Embryonic facial prominence (tissue), 1 donor: ENCODE results near the gene CASP12.
"Not testable (repeated sequence)": the region's sequence is repeated elsewhere in the genome, so short reads cannot be mapped to it uniquely, and the experiment has no call there.

ENCODE experiments used
- DNase-seq: peaks from one replicate; pipeline ENCODE4 v3.0.0-alpha.2; 2016; ENCODE audit errors: extremely low spot score

CASP12 gene

DNA sequence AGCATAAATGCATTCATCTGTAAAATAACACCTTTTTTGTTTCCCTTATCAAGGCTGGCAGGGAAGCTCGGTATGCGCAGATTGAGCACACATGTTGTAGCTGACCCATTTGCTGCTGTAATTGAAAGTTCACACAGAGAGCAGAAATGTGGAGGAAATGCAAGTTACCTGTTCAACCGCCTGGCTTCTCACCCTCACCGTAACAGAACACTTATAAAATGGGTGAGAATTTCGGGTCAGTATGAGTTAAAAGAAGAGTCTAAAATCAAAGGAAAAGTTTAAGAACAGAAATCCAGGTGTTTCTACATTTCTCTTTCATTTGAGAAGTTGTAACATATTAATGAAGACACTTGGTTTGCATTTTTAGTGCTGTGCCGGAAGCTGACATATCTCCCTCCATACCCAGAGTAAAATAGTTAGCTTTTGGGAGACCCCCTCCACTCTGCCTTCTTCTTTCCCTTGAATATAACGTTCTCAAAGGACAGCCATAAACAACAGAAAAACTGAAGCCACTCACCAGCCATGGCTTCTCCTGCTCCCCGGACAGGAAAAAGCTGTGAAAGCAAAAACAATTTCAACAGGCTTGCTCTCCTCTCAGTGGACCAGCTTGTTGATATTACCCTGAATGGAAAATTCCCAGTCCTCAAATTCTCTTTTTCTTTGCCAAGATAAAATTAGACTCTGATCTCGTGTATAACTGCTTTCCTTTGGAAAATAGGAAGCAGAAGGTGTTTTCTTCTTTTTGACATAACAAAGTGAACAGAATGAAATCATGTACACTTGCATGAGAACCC is at the start of gene CASP12:
Gene CASP12, minus strand, starts transcription at position 570 of the 794 bp plus-strand sequence.
- DNase-seq = no peak

DNA sequence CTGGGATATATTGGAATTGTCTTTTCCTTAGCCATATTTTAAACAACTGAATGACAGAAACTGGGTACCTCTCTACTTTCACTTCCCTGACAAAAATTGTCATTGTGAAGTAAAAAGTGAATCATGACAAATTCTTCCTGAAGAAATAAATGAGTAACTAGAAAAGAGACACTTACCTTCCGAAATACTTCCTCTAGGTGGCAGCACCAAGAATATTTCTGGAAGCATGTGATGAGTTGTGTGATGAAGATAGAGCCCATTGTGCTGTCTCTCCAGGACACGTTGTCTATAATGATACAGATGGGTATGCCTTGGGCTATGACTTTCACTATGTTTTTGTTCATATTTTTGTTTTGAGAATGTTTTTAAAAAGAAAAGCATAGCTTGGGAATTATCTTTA is 48.6 kb upstream of the CASP12 start:
- no peak for DNase-seq

DNA sequence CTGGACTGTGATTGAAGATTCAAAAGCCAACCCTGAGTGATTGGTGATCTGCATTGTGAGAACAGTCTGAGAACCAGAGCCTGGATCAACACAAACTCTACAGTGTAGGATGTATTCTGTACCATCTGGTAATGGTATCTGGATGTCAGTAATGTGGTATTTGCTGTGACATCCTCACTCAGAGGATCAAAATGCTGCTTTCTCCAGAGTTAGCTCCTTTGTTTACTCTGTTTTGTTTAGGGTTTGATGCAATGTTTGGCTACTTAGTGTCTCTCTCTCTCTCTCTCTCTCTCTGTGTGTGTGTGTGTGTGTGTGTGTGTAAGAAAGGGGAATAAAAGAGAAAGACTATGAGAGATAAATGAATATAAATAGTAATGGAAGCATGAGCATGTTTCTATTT is 45.8 kb upstream of the CASP12 start:
- DNase-seq = no peak

DNA sequence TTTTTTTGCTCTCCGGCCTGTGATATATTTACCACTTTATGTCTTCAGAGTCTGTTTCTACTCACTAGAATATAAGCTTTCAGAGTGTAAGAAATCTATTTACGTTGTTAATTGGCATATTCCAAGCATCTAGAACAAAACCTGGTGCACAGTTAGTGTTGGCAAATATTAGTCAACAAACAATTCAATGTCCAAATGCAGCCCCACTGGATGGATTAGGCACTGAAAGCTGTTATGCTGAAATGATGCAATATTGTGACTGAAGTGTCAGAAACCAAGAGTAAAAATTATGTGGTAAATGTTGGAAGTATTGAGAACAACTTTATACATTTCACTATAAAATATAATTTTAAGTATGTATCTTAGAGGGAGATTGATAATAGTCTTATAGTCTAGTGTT is 45.3 kb upstream of the CASP12 start:
- no peak for DNase-seq

DNA sequence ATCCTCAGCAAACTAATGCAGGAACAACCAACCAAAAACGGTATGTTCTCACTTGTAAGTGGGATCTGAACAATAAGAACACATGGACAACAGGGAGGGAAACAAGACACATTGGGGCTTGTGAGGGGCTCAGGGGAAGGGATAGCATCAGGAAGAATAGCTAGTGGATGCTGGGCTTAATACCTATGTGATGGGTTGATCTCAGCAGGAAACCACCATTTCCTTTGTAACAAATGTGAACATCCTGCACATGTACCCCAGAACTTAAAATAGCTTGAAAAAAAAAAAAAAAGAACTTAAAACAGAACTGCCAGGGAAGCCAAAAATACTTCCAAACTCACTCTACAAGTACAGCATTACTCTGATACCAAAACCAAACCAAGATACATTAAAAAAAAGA is 36.3 kb upstream of the CASP12 start:
- DNase-seq = no peak

DNA sequence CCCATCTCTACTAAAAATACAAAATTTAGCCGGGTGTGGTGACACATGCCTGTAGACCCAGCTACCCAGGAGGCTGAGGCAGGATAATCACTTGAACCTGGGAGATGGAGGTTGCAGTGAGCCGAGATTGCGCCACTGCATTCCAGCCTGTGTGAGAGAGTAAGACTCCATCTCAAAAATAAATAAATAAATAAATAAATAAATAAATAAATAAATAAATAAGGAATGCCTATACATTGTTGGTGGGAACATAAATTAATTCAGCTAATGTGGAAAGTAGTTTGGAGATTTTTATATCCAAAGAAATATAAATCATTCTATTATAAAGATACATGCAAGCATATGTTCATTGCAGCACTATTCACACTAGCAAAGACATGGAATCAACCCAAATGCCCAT is 35.8 kb upstream of the CASP12 start:
- not testable (repeated sequence) for DNase-seq

DNA sequence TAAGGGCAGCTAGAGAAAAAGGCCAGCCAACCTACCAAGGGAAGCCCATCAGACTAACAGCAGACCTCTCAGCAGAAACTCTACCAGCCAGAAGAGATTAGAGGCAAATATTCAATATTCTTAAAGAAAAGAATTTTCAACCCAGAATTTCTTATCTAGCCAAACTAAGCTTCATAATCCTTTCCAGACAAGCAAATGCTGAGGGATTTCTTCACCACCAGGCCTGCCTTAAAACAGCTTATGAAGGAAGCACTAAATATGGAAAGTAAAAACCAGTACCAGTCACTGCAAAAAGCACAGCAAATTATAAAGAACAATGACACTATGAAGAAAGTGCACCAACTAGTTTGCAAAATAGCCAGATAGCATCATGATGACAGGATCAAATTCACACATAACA is 30.6 kb upstream of the CASP12 start:
- no peak for DNase-seq

DNA sequence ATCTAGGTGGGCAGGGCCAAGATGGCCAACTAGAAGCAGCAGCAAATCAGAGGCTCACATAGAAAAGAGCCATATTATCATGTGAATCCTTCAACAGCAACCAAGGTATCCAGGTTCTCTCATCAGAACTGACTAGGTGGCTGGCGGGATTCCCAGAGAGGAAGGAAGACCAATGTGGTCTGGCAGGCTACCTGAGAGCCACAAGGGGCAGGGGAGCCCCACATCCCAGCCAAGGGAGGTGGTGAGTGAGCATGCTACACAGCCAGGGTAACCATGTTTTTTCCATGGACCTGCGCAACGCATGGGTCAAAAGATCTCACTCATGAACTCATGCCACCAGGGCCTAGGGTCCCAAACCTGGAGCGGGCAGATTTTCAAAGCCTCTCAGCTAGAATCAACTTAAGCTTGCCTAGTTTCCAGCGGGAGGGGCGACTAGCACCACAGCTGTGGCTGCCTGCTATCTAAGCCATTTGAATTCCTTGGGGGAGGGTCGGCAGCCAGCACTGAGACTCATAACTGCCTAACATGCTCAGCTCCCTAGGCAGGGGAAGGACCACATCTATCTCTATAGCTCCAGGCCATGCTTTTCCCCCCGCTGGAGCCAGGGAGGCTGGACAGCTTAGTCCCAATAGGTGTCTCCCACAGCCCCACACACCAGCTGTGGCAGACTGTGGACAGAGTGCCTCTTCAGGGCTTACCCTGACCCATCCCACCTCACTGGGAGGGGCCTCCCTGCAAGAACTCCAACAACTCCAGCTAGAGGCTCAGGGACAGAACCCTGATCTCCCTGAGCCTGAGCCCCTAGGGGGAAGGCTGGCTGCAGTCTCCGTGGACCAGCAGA is 28.7 kb upstream of the CASP12 start:
- no peak for DNase-seq

DNA sequence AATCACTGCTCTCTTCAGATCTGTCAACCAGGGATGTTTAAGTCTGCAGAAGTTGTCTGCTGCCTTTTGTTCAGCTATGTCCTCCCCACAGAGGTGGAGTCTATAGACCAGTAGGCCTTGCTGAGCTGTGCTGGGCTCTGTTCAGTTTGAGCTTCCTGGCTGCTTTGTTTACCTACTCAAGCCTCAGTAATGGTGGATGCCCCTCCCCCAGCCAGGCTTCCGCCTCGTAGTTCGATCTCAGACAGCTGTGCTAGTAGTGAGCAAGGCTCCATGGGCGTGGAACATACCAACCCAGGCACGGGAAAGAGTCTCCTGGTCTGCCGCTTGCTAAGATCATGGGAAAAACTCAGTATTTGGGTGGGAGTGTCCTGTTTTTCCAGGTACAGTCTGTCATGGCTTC is 27.6 kb upstream of the CASP12 start:
- DNase-seq = no peak

DNA sequence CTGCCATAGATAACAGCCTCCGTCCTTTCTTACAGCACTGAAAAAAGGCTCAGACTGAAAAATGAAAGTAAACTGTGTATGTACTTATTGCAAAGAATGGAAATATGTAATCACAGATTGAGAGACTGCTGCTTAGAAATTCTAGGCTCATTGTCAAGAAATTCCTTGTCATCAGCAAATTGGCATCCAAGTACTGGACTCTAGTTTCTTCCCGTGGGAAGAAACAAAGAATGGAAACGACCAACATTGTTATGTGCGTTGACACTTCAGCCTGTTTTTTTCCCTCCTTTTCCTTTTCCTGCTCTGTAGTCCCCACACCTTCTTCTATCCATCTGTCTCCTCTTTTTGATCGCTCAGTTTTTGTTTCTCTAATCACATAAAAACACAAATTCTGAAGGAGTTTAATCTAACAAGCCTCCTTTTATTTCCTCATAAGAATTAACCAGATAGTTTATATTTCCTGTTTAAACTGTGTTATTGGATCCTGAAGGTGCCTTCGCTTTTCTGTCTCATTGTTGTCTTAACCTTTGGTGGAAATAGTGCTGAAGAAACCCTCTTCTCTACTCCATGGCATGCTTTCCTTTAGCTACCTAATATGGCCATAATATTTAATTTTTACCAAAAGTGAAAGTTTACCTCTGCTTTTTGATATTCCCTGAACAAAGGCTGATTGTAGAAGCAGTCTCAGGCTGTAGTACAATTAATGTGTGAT is 20.0 kb upstream of the CASP12 start:
- no peak for DNase-seq

DNA sequence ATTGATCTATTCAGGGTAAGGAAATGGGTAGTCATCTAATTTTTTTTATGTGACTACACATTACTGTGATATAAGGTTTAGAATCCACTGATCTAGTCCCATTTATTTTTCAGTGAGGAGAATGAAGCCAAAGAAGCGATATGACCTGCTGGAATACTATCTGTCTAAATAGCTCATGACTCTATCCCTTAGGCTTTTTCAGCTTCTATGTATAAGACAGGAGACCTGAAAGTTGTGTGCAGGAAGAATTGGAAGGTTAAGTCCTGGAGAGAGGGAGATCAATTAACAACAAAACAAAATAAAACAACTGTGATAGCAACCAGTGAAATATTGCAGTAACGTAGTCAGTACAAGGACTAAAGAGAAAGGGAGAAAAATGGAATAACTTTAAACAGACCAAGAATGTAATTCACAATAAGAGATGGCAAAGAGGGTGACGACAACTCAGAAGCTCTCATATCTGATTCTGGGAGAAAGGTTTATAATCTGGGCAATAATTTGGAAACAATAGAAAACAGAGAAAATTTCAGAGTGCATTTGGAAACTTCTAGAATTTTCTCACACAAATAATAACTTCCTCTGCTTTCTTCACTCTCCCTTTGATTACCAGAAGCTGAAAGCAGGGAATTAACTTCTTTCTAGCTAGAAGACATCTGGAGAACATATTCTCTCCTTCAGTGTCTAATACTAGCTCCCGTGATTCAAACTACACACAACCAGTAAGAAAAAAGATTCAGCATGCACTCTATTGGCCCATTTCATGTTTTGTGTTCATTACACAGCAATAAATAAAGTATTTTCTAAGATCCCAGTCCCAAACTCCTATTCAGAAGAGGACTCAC is 19.2 kb upstream of the CASP12 start:
- DNase-seq = no peak

DNA sequence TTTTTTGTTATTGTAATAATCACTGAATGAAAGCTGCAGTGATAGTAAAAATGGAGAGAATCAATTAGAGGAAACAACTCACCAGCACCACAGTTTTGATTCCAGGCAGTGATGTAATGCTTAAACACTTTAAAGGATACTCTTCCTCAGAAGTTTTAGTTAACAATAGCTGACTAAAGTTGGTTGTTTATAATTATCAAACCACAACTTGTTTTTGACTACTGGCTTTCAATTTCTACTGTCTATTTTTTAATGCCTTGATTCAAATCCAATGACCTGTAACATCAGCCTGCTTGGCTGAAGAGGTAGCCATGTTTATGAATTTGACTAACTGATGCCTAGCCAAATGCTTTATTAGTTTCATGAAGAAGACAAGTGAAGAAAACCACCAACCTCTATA is 18.2 kb upstream of the CASP12 start:
- DNase-seq = no peak

DNA sequence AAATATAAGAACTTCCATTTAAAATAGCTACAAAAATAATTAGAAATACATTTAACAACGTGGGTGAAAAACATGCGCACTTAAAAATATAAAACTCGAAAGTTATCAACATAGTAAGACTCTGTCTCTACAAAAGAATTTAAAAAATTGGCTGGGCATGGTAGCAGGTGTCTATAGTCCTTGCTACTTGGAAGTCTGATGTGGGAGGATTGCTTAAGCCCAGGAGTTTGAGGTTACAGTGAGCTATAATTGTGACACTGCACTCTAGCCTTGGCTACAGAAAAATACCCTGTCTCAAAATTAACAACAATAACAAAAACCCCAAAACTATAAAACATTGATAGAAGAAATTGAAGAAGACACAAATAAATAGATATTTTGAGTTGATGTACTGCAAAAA is 13.8 kb upstream of the CASP12 start:
- no peak for DNase-seq

DNA sequence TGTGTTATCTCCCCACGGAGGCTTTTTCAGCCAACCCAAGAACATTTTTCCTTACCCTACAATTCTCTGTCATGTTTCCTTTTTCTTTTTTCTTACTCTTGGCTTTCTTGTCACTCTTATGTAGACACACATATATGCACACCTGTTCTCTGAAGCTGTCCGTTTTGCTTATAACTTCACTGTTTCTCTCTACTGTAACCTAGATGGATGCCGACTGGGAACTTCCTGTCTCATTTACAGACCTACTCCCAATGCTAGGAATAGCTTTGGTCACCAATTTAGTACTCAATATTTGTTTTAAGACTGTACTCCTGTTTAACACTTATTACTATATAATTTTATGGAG is 9.9 kb upstream of the CASP12 start:
- no peak for DNase-seq

DNA sequence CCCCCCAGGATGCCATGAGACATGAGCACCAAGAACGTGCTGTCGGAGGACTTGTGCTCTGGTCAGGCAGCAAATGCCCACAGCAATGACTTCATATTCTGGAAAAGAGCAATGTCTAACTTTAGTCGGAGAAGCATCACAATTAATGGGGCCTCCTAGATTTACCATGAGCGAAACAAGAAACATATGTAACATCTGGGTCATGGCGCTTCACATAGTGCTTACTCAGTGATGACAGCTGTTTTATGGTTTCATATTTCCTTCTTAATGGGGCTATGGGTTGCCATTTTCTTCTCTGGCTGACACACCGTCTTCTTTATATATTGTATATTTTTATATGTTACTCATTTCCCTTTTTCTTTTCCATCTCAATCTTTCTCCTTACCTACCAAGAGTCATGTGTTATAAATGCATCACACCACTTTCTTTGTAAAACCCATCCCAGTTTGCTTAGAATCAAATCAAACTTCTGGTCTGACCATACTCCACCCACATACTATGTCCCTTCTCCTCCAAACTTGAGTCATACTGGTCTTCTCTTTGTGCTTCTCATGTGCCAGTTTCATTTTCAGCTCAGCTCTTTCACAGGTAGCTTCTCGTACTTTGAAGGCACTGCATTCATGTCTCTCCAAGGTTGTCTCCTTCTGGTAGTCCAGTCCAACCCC is 9.4 kb upstream of the CASP12 start:
- no peak for DNase-seq

DNA sequence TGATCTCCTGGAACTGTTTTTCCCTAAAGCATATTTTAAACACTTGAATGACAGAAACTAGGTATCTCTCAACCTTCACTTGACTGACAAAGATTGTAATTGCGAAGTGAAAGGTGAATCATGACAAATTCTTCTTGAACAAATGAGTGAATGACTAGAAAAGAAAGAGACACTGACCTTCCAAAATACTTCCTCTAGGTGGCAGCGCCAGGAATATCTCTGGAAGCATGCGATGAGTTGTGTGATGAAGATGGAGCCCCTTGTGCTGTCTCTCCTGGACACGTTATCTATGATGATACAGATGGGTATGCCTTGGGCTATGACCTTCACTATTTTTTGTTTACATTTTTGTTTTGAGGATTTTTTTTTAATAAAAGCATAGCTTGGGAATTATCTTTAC is 7.0 kb upstream of the CASP12 start:
- DNase-seq = no peak

DNA sequence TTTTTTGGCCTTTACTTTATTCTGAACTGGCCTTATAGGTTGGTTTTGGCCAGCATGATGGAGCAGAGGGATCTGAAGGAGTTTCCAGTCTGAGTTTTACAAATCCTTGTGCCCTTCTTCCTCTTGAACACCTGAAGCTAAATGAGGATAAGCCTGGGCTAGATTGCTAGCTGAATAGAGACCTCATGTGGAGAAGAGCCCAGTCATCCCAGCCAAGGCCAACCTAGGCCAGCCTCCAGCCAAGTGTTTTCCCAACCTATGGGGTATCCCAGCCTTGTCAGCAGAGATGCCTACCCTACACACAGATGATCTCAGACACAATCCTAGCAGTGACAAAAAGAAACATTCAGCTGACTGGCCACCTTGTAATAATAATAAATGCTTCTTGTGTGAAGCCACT is 966 bp upstream of the CASP12 start:
- no peak for DNase-seq

DNA sequence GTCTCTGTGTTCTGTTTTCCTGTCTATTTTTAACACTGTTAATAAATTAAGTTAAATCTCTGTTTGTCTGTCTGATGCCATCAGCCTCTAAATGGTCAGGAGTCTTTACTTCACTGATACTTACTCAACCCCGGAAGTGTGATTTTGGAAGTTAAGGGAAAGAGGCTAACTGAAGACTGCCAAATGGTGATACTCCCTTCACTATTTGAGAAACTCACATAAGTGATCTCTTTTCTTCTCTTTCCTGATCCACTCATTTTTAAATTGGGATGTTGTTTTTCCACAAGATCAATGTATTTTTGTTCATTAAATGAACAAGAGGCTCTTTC is 389 bp upstream of the CASP12 start:
- DNase-seq = no peak

DNA sequence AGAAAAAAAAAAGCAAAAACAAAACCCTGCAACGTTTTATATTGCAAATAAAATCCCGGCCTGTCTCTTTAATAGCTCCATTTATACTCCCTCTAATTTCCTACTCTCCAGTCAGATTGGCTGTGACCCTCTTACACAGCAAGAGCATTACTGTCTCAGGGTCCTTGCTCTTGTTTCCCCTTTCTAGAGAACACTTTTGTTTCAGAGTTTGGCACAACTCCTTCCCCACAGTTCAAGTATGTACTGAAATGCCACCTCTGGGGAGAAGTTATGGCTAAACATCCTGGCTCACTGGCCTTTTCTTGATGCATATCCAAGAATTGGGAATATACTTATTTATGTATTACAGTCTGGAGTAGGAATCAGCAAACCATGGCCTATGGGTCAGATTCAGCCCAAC is 2.6 kb downstream of the CASP12 start:
- no peak for DNase-seq

DNA sequence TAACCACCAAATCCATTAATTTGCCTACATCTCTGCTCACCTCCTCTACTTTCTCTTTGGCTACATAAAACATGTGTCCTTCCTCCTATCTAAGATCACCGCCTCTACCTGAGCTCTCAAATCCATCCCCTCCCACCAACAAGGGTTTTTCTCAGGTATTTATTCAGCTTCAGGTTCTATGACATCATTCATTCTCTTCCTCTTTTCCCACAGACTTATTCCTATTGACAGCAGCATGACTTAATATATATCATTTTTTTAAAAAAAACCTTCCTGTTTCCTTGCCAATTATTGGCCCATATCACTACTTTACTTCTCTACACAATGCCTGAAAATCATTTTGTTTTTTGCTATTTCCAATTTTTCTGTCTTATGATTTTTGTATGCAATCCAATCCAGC is 4.4 kb downstream of the CASP12 start:
- DNase-seq = no peak

DNA sequence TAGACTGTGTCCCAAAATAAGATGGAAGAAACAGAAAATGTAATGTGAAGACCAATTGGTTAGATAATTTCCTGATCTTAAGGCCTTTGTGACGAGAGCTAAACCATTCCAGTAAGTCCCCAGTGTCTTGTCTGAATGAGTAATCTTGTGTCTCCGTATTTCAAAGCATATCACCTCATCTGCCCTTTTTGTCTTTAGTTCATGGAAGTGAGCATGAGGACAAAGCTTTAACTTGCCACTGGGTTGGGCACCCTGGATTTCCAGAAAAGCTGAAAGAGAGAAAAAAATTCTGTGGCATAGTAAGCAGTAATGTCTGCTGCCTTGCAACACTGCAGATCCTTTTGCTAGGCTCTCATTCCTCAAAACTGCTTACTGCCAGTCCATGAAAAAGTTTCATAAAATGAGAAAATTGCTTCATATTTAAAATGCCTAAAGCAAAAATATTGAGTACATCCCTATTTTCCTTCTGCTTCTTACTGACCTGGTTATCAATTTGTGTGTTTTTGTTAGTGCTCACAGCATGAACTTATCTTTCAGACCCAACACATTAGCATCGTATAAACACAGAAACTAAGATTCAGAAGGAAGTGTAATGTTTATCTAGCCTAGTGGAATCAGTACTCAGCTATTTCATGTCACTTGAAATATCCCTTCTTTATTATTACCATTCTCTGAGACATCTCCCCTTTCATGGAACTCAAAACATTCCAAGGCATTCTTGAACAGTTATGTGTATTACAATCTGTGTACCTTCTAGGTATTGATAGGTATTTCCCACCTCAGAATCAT is 5.3 kb downstream of the CASP12 start:
- no peak for DNase-seq
